ENCODE measurements around the gene USE1. TPM values are rescaled to one million over a fixed set of nuclear protein-coding genes. Genes with fewer than 3 reads are reported as not detected.

Gene USE1
- total RNA-seq, 1 experiment from 2014 or later: 39.8 TPM

DNA sequence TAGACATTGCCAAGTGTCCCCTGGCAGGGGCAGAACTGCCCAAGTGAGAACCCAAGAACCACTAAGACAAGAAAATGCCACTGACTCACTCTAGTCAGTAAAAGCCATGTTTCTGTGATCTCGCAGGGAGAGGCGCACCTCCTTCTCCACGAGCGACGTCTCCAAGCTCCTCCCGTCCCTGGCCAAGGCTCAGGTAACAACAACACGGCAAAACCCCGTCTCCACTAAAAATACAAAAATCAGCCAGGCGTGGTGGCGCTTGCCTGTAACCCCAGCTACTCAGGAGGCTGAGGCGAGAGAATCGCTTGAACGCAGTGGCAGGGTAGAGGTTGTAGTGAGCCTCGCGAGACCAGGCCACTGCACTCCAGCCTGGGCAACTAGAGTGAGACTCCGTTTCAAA, 17.5 kb upstream of the USE1 start:
- no peak for DNase-seq
- Histone ChIP-seq H3K4me2 (ENCODE audit: low read depth, low read length, poor library complexity, severe bottlenecking) (no peak overlapping the region), H3K9me2 (replicated peaks; ENCODE audit: insufficient read depth, low read length) (no peaks in the 10 kb centered on the region), H2AFZ (ENCODE audit: low read length) (no peak overlapping the region), H3K27me3 (ENCODE audit: low read length) (no peaks in the 10 kb centered on the region), H3K27ac (ENCODE audit: low read length) (no peak overlapping the region), H3K79me2 (ENCODE audit: low read length) (no peaks in the 10 kb centered on the region), H3K36me3 (ENCODE audit: insufficient read depth, low read length) (peaks cover 28% of the 10 kb centered on the region), H4K20me1 (ENCODE audit: insufficient read depth, low read depth, low read length) (no peaks in the 10 kb centered on the region), H3K4me3 (ENCODE audit: low read length) (no peak overlapping the region), H3K4me1 (ENCODE audit: low read length) (peaks cover 4% of the 10 kb centered on the region), H3K9me3 (ENCODE audit: low read length) (no peaks in the 10 kb centered on the region), H3K9ac (ENCODE audit: low read length) (no peak overlapping the region)

DNA sequence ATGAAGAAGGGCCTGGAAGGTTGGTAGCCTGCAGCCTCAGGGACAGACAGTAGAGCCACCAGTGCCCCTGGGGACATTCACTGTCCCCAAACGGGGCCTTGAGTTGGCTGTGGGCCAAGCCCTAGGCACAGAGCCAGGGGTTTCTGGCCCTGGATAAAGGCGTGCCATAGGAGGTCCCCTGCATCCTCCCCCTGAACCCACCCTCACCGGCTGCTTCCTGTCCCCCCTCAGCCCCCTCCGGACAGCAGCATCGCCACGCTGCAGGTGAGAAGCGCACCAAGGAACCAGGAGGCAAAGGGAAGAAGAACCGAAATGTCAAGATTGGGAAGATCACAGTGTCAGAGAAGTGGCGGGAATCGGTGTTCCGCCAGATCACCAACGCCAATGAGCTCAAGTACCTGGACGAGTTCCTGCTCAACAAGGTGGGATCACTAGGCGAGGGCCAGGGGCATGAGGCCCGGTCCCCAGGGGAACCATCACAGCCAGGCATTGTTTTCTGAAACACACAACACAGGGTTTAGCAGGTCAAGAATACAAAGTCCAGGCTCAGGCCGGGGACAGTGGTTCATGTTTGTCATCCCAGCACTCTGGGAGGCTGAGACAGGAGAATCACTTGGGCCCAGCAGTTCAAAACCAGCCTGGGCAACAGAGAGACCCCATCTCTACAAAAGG, 14.6 kb upstream of the USE1 start:
- Histone ChIP-seq H3K27me3 (ENCODE audit: low read length) (no peaks in the 10 kb centered on the region), H2AFZ (ENCODE audit: low read length) (no peak overlapping the region), H3K36me3 (ENCODE audit: insufficient read depth, low read length) (peaks cover 36% of the 10 kb centered on the region), H3K4me3 (ENCODE audit: low read length) (no peak overlapping the region), H3K27ac (ENCODE audit: low read length) (no peak overlapping the region), H3K4me1 (ENCODE audit: low read length) (peaks cover 4% of the 10 kb centered on the region), H4K20me1 (ENCODE audit: insufficient read depth, low read depth, low read length) (no peaks in the 10 kb centered on the region), H3K79me2 (ENCODE audit: low read length) (no peaks in the 10 kb centered on the region), H3K9me2 (replicated peaks; ENCODE audit: insufficient read depth, low read length) (no peaks in the 10 kb centered on the region), H3K4me2 (ENCODE audit: low read depth, low read length, poor library complexity, severe bottlenecking) (no peak overlapping the region), H3K9ac (ENCODE audit: low read length) (no peak overlapping the region), H3K9me3 (ENCODE audit: low read length) (no peaks in the 10 kb centered on the region)
- no peak for DNase-seq

DNA sequence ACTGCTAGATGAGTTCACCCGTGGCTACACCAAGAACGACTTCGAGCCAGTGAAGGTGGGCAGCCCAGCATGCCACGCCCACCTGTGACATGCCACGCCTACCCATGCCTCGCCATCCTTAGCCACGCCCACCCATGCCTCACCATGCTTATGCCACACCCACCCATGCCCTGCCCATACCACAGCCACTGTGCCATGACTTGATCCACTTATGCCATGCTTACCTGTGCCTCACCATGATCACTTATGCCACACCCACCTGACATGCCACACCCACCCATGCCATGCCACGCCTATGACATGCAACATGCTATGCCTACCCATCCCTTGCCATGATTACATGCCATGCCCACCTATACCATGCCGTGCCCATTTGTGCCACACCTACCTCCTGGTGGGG, 12.9 kb upstream of the USE1 start:
- no peak overlapping the region for H3K27ac ChIP-seq (ENCODE audit: low read length)
- H3K4me1 ChIP-seq (ENCODE audit: low read length): peaks cover 4% of the 10 kb centered on the region
- H4K20me1 ChIP-seq (ENCODE audit: insufficient read depth, low read depth, low read length): no peaks in the 10 kb centered on the region
- H3K9ac ChIP-seq (ENCODE audit: low read length): no peak overlapping the region
- no peaks in the 10 kb centered on the region for H3K27me3 ChIP-seq (ENCODE audit: low read length)
- no peak overlapping the region for H3K4me2 ChIP-seq (ENCODE audit: low read depth, low read length, poor library complexity, severe bottlenecking)
- no peaks in the 10 kb centered on the region for H3K9me2 ChIP-seq (replicated peaks; ENCODE audit: insufficient read depth, low read length)
- H3K4me3 ChIP-seq (ENCODE audit: low read length): no peak overlapping the region
- H3K79me2 ChIP-seq (ENCODE audit: low read length): no peaks in the 10 kb centered on the region
- peaks cover 36% of the 10 kb centered on the region for H3K36me3 ChIP-seq (ENCODE audit: insufficient read depth, low read length)
- H3K9me3 ChIP-seq (ENCODE audit: low read length): no peaks in the 10 kb centered on the region
- H2AFZ ChIP-seq (ENCODE audit: low read length): no peak overlapping the region
- peak; percentile 80 for DNase-seq

DNA sequence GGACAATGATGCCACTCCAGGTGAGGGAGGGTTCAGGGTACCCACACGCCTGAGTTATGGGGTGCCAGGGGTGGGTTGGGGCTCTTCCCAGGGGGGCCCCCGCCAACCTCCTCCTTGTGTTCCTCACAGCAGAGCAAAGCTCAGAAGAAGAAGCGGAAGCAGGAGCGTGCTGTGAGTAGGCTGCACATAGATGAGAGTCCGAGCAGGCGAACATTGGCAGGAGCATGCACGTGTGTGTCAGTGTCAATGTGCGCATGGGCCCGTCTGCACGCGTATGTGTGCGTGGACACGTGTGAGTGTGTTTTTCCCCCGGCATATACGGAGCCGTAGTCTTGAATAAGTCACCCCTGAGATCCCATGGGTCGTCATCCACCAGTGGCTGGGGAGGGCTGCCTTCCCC, 12.4 kb upstream of the USE1 start:
- no peak overlapping the region for H3K4me3 ChIP-seq (ENCODE audit: low read length)
- H2AFZ ChIP-seq (ENCODE audit: low read length): no peak overlapping the region
- no peaks in the 10 kb centered on the region for H3K9me3 ChIP-seq (ENCODE audit: low read length)
- H3K27ac ChIP-seq (ENCODE audit: low read length): no peak overlapping the region
- H3K27me3 ChIP-seq (ENCODE audit: low read length): no peaks in the 10 kb centered on the region
- no peaks in the 10 kb centered on the region for H4K20me1 ChIP-seq (ENCODE audit: insufficient read depth, low read depth, low read length)
- no peak overlapping the region for H3K4me2 ChIP-seq (ENCODE audit: low read depth, low read length, poor library complexity, severe bottlenecking)
- DNase-seq: no peak
- peaks cover 36% of the 10 kb centered on the region for H3K36me3 ChIP-seq (ENCODE audit: insufficient read depth, low read length)
- peaks cover 4% of the 10 kb centered on the region for H3K4me1 ChIP-seq (ENCODE audit: low read length)
- H3K79me2 ChIP-seq (ENCODE audit: low read length): no peaks in the 10 kb centered on the region
- no peaks in the 10 kb centered on the region for H3K9me2 ChIP-seq (replicated peaks; ENCODE audit: insufficient read depth, low read length)
- no peak overlapping the region for H3K9ac ChIP-seq (ENCODE audit: low read length)

DNA sequence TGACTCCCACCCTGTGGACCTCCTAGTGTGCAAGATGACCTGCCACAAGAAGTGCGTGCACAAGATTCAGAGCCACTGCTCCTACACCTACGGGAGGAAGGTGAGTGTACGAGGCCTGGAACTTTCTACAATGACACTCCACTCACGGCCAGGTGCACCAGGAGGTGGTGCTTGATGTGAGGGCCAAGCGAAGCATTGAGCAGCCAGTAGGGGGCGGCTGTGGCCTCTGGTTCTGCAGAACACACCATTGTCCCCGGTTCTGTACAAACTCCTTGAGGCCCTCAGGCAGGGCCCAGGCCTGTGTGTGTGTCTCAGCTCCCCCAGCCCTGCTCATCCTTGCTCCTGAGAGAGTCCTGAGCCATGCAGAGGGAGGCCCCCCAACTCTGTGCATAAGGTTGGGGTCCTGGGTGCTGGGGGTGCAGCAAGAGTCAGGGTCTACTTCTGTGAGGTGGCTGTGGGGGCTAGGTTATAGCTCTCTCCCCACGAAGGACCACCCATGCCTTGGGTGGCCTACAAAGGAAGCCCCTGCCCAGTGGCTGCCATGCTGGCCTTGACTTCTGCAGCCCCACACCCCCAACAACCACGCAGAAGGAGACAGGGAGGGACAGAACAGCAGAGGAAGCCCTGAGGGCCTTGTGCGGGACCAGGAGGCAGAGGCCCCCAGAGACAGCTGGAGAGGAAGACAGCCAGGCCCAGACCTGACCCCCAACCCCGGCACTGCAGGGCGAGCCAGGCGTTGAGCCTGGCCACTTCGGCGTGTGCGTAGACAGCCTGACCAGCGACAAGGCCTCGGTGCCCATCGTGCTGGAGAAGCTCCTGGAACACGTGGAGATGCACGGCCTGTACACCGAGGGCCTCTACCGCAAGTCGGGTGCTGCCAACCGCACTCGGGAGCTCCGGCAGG, 9.7 kb upstream of the USE1 start:
- Histone ChIP-seq H3K9me2 (replicated peaks; ENCODE audit: insufficient read depth, low read length) (no peaks in the 10 kb centered on the region), H3K9ac (ENCODE audit: low read length) (no peak overlapping the region), H3K36me3 (ENCODE audit: insufficient read depth, low read length) (peaks cover 30% of the 10 kb centered on the region), H4K20me1 (ENCODE audit: insufficient read depth, low read depth, low read length) (no peaks in the 10 kb centered on the region), H3K4me2 (ENCODE audit: low read depth, low read length, poor library complexity, severe bottlenecking) (no peak overlapping the region), H3K4me3 (ENCODE audit: low read length) (no peak overlapping the region), H3K9me3 (ENCODE audit: low read length) (no peaks in the 10 kb centered on the region), H3K4me1 (ENCODE audit: low read length) (peaks cover 13% of the 10 kb centered on the region), H3K27me3 (ENCODE audit: low read length) (no peaks in the 10 kb centered on the region), H3K79me2 (ENCODE audit: low read length) (no peaks in the 10 kb centered on the region), H3K27ac (ENCODE audit: low read length) (no peak overlapping the region), H2AFZ (ENCODE audit: low read length) (no peak overlapping the region)
- DNase-seq: peak; percentile 87

DNA sequence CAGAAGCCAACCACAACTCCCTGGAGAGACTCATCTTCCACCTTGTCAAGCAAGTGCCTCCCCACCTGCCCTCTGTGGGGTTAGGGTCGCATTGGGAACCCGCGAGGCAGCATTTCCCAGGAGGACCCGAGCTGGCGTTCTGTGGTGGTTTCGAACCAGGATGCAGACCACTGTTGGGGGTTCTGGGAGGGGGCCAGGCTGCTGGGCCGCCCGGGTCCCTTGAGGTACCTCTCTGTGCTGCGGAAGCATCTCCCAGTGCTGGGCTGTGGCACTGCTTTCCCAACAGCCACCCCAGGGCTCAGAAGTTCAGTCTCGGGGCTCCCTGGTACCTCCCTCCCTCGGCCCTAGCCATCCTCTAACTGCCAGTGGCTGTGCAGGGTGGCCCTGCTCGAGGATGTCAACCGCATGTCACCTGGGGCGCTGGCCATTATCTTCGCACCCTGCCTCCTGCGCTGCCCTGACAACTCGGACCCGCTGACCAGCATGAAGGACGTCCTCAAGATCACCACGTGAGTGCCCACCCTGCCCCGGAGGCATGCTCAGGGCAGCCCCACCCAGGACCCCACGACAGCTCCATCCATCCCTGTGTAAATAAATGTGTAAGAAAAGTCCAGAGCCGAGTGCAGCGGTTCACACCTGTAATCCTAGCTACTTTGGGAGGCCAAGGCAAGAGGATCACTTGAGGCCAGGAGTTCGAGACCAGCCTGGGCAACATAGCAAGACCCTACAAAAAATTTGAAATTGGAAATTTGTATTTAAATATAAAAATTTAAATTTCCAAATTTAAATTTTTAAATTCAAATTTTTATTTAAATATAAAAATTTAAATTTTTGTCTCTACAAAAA, 8.2 kb upstream of the USE1 start:
- no peaks in the 10 kb centered on the region for H3K27me3 ChIP-seq (ENCODE audit: low read length)
- no peak overlapping the region for H3K9ac ChIP-seq (ENCODE audit: low read length)
- DNase-seq: no peak
- no peaks in the 10 kb centered on the region for H3K9me3 ChIP-seq (ENCODE audit: low read length)
- no peak overlapping the region for H3K4me3 ChIP-seq (ENCODE audit: low read length)
- H2AFZ ChIP-seq (ENCODE audit: low read length): no peak overlapping the region
- H3K4me1 ChIP-seq (ENCODE audit: low read length): peaks cover 13% of the 10 kb centered on the region
- no peaks in the 10 kb centered on the region for H3K79me2 ChIP-seq (ENCODE audit: low read length)
- H3K9me2 ChIP-seq (replicated peaks; ENCODE audit: insufficient read depth, low read length): no peaks in the 10 kb centered on the region
- H3K36me3 ChIP-seq (ENCODE audit: insufficient read depth, low read length): peaks cover 26% of the 10 kb centered on the region
- H3K4me2 ChIP-seq (ENCODE audit: low read depth, low read length, poor library complexity, severe bottlenecking): no peak overlapping the region
- H3K27ac ChIP-seq (ENCODE audit: low read length): no peak overlapping the region
- no peaks in the 10 kb centered on the region for H4K20me1 ChIP-seq (ENCODE audit: insufficient read depth, low read depth, low read length)

DNA sequence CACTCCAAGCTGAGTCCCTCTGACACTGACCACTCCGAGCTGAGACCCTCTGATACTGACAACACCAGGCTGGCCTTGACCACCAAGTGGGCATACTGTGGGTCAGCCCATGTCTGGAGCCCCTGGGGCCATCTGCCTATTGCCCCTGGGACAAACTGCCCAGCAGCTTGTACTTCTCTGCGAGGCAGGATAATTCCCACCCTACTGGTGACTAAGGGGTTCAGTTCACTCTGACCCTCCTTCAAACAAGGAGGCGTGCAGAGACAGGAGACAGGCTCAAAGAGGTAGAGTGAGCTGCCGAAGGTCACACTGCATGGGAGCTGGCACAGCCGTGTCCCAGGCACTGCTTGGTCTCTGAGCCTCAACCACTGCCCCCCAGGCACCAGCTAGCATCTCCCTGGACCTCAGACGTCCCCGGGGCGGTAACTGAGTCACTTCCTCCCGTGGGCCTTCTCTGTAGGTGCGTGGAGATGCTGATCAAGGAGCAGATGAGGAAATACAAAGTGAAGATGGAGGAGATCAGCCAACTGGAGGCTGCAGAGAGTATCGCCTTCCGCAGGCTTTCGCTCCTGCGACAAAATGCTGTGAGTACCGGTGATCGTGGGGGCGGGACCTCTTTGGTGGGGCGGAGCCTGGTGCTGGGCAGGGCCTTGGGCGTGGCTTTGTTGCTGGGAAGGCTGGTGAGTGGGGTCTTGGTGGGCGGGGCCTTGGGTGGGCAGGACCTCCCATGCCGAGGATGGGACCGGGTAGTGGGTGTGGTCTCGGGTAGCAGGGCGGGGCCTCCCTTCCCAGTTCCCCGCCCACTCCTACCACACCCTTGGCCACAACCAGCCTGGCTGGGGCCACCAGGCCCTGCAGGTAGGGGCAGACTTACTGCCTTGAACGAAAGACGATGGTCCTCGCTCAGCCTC, 5.8 kb upstream of the USE1 start:
- peak; percentile 98 for DNase-seq
- peak overlapping the region; percentile 49 for H3K27ac ChIP-seq (ENCODE audit: low read length)

More for the DNA sequence above, 5.8 kb upstream of the USE1 start:
- H3K9me3 ChIP-seq (ENCODE audit: low read length): no peaks in the 10 kb centered on the region
- peak overlapping the region; percentile 34 for H3K4me2 ChIP-seq (ENCODE audit: low read depth, low read length, poor library complexity, severe bottlenecking)
- H3K9ac ChIP-seq (ENCODE audit: low read length): peak overlapping the region; percentile 35; the same call in 1 of the 2 replicates
- no peaks in the 10 kb centered on the region for H4K20me1 ChIP-seq (ENCODE audit: insufficient read depth, low read depth, low read length)
- peaks cover 12% of the 10 kb centered on the region for H3K36me3 ChIP-seq (ENCODE audit: insufficient read depth, low read length)
- H3K4me1 ChIP-seq (ENCODE audit: low read length): peaks cover 14% of the 10 kb centered on the region
- no peak overlapping the region for H2AFZ ChIP-seq (ENCODE audit: low read length)
- H3K9me2 ChIP-seq (replicated peaks; ENCODE audit: insufficient read depth, low read length): no peaks in the 10 kb centered on the region
- no peaks in the 10 kb centered on the region for H3K27me3 ChIP-seq (ENCODE audit: low read length)
- no peaks in the 10 kb centered on the region for H3K79me2 ChIP-seq (ENCODE audit: low read length)
- H3K4me3 ChIP-seq (ENCODE audit: low read length): peak overlapping the region; percentile 13; the same call in 1 of the 2 replicates

Data from Karpas-422 (cell line).